Adrenal gland (tissue), 12 donors: ENCODE data around the gene KAZN. TPM values are rescaled to one million over a fixed set of nuclear protein-coding genes. Genes with fewer than 3 reads are reported as not detected.

Experiments used
- DNase-seq, 7 donors: peaks; one replicate each; pipeline ENCODE4 v3.0.0-alpha.2; 2019 to 2020
- H3K27ac ChIP-seq, 5 donors: fragments of 200-600 bp; sonication (generic) in 4 of 5; 1 replicate in 3 of 5; 2 replicates in 2 of 5; pipeline versions ENCODE4 v1.5.1 to v1.8.0; 2016 to 2020; ENCODE audit warnings: mild to moderate bottlenecking in 1 of 5
- H3K27me3 ChIP-seq: fragments of 200-600 bp; 2 replicates; pipeline ENCODE4 v1.8.0; 2021
- H3K36me3 ChIP-seq, 2 donors: fragments of 200-600 bp; replicated peaks in 1 of 2; 1 replicate in 1 of 2; 2 replicates in 1 of 2; pipeline versions ENCODE4 v1.5.1 to v1.8.0; 2018 to 2022
- H3K4me1 ChIP-seq, 2 donors: fragments of 200-600 bp; replicated peaks in 1 of 2; 1 replicate in 1 of 2; 2 replicates in 1 of 2; pipeline versions ENCODE4 v1.5.1 to v1.8.0; 2018 to 2021
- H3K4me3 ChIP-seq, 4 donors: fragments of 200-600 bp; sonication (generic) in 3 of 4; one replicate each; pipeline ENCODE4 v1.5.1; 2016 to 2018
- H3K9me3 ChIP-seq, 3 donors: fragments of 200-600 bp; sonication (generic) in 1 of 3; replicated peaks in 1 of 3; 1 replicate in 2 of 3; 2 replicates in 1 of 3; pipeline versions ENCODE4 v1.5.1 to v1.8.0; 2016 to 2021
- CTCF ChIP-seq, 6 experiments: fragments of 450-650 bp in 4 of 6; fragments of 200-600 bp in 2 of 6; sonication (generic) in 1 of 6; IDR thresholded peaks; 1 replicate in 5 of 6; 2 replicates in 1 of 6; pipeline versions ENCODE4 v1.5.1 to v1.8.0; 2016 to 2021; ENCODE audit warnings: antibody characterized with exemption in 6 of 6, mild to moderate bottlenecking in 2 of 6, moderate library complexity in 1 of 6
- POLR2A ChIP-seq, 2 donors: fragments of 450-650 bp; IDR thresholded peaks; one replicate each; pipeline ENCODE4 v1.6.1; 2017; ENCODE audit warnings: antibody characterized with exemption in 2 of 2, mild to moderate bottlenecking in 2 of 2, moderate library complexity in 1 of 2
- WGBS, 4 donors: extraction: QIAGEN DNeasy Blood & Tissue Kit in 2 of 4; methylation state at CpG; one replicate each; pipeline versions ENCODE4 v1.1.5 to v1.1.7; 2013 to 2017; 5-methylcytosine and 5-hydroxymethylcytosine counted together
- intact Hi-C, 2 donors: fragments of 100-400 bp; cut with DNase I; formaldehyde crosslinking; loops; one replicate each; pipeline versions ENCODE4 v1.14.1 to v1.15.0; 2022 to 2023
- polyA plus RNA-seq, 3 donors: library from polyadenylated mRNA; stranded (reverse); fragments of 200-250 nt in 2 of 3; fragments of 350-450 nt in 1 of 3; fragmentation: Illumina TruSeq in 1 of 3; extraction: RNeasy Lipid Tissue Mini Kit (QIAGEN cat#74804) in 1 of 3; gene quantifications; one replicate each; pipeline ENCODE4 v1.2.3, GENCODE V29; 2013 to 2014
- total RNA-seq, 9 donors: library from RNA; depleted of rRNA in 4 of 9; stranded (reverse); fragments of >200 nt in 4 of 9; fragments of 120-200 nt in 1 of 9; fragmentation: NEBNext Ultra II Directional in 1 of 9; extraction: Animal tissue kit (Norgen Biotek cat#: 25700) in 1 of 9; gene quantifications; one replicate each; pipeline versions ENCODE4 v1.1.0 to v1.2.4, GENCODE V29; 2013 to 2023
- donor health status: healthy with polysubstance abuse.
- donor health status: Bipolar disorder and iron deficiency.
- donor health status: DM: yes; HTN: yes; CAD: no.
- donor health status: DM: no; HTN: no; CAD: no.
- donor health status: DM: no; HTN: no; CAD: no.
- donor health status: DM: yes; HTN: yes; CAD: no.

Gene KAZN
- total and polyA plus RNA-seq, 12 donors, result 5.9 to 63.4 (median 29.5) TPM

- intact Hi-C loops, result no loop called here
- WGBS, 4 donors, result 48 to 55% (median 50%) methylated on average over 5 of the region's 5 CpGs
- DNase-seq, result no peak
- Histone ChIP-seq H3K27ac (no peak overlapping the region), H3K9me3 (no peaks in the 10 kb centered on the region), H3K4me1 (no peaks in the 10 kb centered on the region), H3K36me3 (no peaks in the 10 kb centered on the region), H3K4me3 (no peak overlapping the region), H3K27me3 (no peaks in the 10 kb centered on the region)
- TF ChIP-seq POLR2A (IDR thresholded peaks at IDR 0.05) (no peak), CTCF (IDR thresholded peaks at IDR 0.05) (no peak)
Measured at GRCh38 chr1:14634486-14634885, 36.0 kb downstream of the KAZN start.

GRCh38 chr1:14635421-14635820 is 36.9 kb downstream of the KAZN start:
- DNase-seq, result no peak
- TF ChIP-seq CTCF (IDR thresholded peaks at IDR 0.05) (no peak), POLR2A (IDR thresholded peaks at IDR 0.05) (no peak)
- Histone ChIP-seq H3K4me1 (no peaks in the 10 kb centered on the region), H3K9me3 (no peaks in the 10 kb centered on the region), H3K4me3 (no peak overlapping the region), H3K36me3 (no peaks in the 10 kb centered on the region), H3K27ac (no peak overlapping the region), H3K27me3 (no peaks in the 10 kb centered on the region)
- intact Hi-C loops, result no loop called here
- WGBS, 4 donors, result 90 to 95% (median 91%) methylated on average over 9 of the region's 9 CpGs

- Histone ChIP-seq H3K27ac (no peak overlapping the region), H3K9me3 (no peaks in the 10 kb centered on the region), H3K4me3 (no peak overlapping the region), H3K36me3 (no peaks in the 10 kb centered on the region), H3K27me3 (no peaks in the 10 kb centered on the region), H3K4me1 (no peaks in the 10 kb centered on the region)
- DNase-seq, result no peak
- no peak for TF ChIP-seq POLR2A (IDR thresholded peaks at IDR 0.05)
- TF ChIP-seq CTCF (IDR thresholded peaks at IDR 0.05), result no peak
- WGBS, 4 donors, result 76 to 81% (median 80%) methylated on average over 9 of the region's 9 CpGs
- intact Hi-C loops, result no loop called here
Measured at GRCh38 chr1:14636897-14637632, 38.6 kb downstream of the KAZN start.

GRCh38 chr1:14639291-14640050 is 41.0 kb downstream of the KAZN start:
- DNase-seq, result no peak
- H3K27ac ChIP-seq, result no peak overlapping the region
- H3K36me3 ChIP-seq, result no peaks in the 10 kb centered on the region
- WGBS, 4 donors, result 83 to 93% (median 88%) methylated on average over 15 of the region's 15 CpGs
- no peaks in the 10 kb centered on the region for H3K27me3 ChIP-seq
- H3K9me3 ChIP-seq, result no peaks in the 10 kb centered on the region
- no peak for TF ChIP-seq CTCF (IDR thresholded peaks at IDR 0.05)
- no peak for TF ChIP-seq POLR2A (IDR thresholded peaks at IDR 0.05)
- no peaks in the 10 kb centered on the region for H3K4me1 ChIP-seq
- no peak overlapping the region for H3K4me3 ChIP-seq
- intact Hi-C loops, result no loop called here
